Spleen (tissue), 7 donors: Measurements from ENCODE around the gene LARP1.

Source experiments
- CTCF ChIP-seq, 11 experiments: fragments of 200-600 bp in 7 of 11; fragments of 450-650 bp in 4 of 11; sonication (generic) in 4 of 11; IDR thresholded peaks in 8 of 11; conservative IDR thresholded peaks in 3 of 11; 1 replicate in 7 of 11; 2 replicates in 4 of 11; pipeline versions ENCODE4 v1.4.0 to v1.8.0; 2016 to 2021; ENCODE audit warnings: antibody characterized with exemption in 11 of 11, inconsistent platforms in 4 of 11, mild to moderate bottlenecking in 1 of 11
- POLR2A ChIP-seq, 3 donors: fragments of 450-650 bp; IDR thresholded peaks; one replicate each; pipeline ENCODE4 v1.5.1; 2017; ENCODE audit warnings: antibody characterized with exemption in 3 of 3, mild to moderate bottlenecking in 1 of 3
- POLR2AphosphoS5 ChIP-seq, 3 donors: sonication (generic); formaldehyde crosslinking; IDR thresholded peaks; one replicate each; pipeline ENCODE4 v1.5.1; 2017; ENCODE audit warnings: antibody characterized with exemption in 3 of 3
- donor health status: DM: no; HTN: no; CAD: no; lungs with moderate emphysema.
- donor health status: DM: no; HTN: no; CAD: no.
- donor health status: DM: no; HTN: no; CAD: no.

- TF ChIP-seq POLR2A (IDR thresholded peaks at IDR 0.05) (no peak), CTCF (IDR thresholded peaks at IDR 0.05 in 8 of 11, conservative IDR thresholded peaks at IDR 0.05 in 3 of 11) (no peak), POLR2AphosphoS5 (IDR thresholded peaks at IDR 0.05) (no peak)
Measured at GRCh38 chr5:154727361-154727760, 27.8 kb upstream of the LARP1 start.
